ENCODE measurements around the gene DPH7.
"Not testable (repeated sequence)": the region's sequence is repeated elsewhere in the genome, so short reads cannot be mapped to it uniquely, and the experiment has no call there.

The DPH7 gene

DNA sequence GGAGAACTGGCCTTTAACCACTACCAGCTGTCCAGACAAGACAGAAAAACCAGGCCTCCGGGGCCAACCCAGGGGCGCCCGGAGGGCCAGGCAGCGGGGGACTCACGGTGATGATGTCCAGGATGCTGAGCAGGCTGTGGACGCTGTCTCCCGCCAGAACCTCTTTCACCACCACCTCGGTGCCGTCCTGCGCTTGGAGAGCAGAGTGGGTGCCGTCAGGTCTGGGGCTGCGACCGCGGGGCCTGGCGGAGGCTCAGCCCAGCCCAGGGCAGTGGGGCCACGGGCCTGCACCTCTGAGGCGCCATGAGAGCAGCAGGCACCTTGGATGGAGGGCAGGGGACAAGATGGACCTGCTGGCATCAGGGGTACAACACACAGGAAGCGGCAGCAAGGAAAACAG lies 38.2 kb downstream of the DPH7 start:
- no peaks in the 10 kb centered on the region for H3K79me2 ChIP-seq (ENCODE audit: insufficient read depth, low read length)
- TF ChIP-seq, protein P1, sequence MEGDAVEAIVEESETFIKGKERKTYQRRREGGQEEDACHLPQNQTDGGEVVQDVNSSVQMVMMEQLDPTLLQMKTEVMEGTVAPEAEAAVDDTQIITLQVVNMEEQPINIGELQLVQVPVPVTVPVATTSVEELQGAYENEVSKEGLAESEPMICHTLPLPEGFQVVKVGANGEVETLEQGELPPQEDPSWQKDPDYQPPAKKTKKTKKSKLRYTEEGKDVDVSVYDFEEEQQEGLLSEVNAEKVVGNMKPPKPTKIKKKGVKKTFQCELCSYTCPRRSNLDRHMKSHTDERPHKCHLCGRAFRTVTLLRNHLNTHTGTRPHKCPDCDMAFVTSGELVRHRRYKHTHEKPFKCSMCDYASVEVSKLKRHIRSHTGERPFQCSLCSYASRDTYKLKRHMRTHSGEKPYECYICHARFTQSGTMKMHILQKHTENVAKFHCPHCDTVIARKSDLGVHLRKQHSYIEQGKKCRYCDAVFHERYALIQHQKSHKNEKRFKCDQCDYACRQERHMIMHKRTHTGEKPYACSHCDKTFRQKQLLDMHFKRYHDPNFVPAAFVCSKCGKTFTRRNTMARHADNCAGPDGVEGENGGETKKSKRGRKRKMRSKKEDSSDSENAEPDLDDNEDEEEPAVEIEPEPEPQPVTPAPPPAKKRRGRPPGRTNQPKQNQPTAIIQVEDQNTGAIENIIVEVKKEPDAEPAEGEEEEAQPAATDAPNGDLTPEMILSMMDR (IDR thresholded peaks at IDR 0.05; ENCODE audit: borderline replicate concordance, extremely low read depth, low read length, poor library complexity, severe bottlenecking), result no peak
- no peak overlapping the region for H3K9ac ChIP-seq (ENCODE audit: low read depth, low read length)
- H3K9me3 ChIP-seq (ENCODE audit: insufficient read depth, low read length, severe bottlenecking), result no peaks in the 10 kb centered on the region
- H3K27me3 ChIP-seq (ENCODE audit: insufficient read depth, low read length, poor library complexity), result no peaks in the 10 kb centered on the region
- DNase-seq, result no peak
- H3K27ac ChIP-seq (ENCODE audit: low read length), result no peak overlapping the region
- peaks cover 12% of the 10 kb centered on the region for H3K4me1 ChIP-seq (ENCODE audit: insufficient read depth, low read length)
- no peaks in the 10 kb centered on the region; the same call in 1 of the 2 replicates for H4K20me1 ChIP-seq (ENCODE audit: insufficient read depth, low read length)
- H3K4me3 ChIP-seq (ENCODE audit: low read depth in 1 of 2, low read length in 2 of 2), result no peak overlapping the region
- no peaks in the 10 kb centered on the region for H3K36me3 ChIP-seq (ENCODE audit: insufficient read depth, low read length)
- H2AFZ ChIP-seq (ENCODE audit: low read depth, low read length), result no peak overlapping the region
- no peak overlapping the region for H3K4me2 ChIP-seq (ENCODE audit: insufficient read depth, low read length)
- ATAC-seq (ENCODE audit: insufficient read depth, low read depth), result no peak

DNA sequence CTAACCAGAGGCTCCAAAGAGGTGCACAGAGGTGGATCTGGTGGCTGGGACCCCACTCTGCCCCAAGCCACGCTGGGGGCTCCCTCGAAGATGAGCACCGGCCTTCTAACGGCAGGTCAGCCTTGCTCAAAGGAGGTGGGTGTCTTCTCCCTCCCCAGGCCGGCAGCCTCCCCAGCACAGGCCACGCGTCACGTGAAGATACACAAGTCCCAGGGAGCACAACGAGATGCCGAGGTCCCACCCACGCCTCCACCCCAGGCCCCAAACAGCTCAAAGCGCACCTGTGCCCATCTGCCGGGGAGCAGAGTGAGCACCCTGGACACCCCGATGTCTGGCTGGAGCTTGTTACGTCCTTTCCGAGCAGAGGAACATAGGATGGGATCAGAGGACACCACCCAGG lies 40.7 kb downstream of the DPH7 start:
- Histone ChIP-seq H2AFZ (ENCODE audit: low read depth, low read length) (no peak overlapping the region), H3K27me3 (ENCODE audit: insufficient read depth, low read length, poor library complexity) (no peaks in the 10 kb centered on the region), H3K4me1 (ENCODE audit: insufficient read depth, low read length) (peaks cover 12% of the 10 kb centered on the region), H3K9ac (ENCODE audit: low read depth, low read length) (no peak overlapping the region), H3K27ac (ENCODE audit: low read length) (no peak overlapping the region), H3K79me2 (ENCODE audit: insufficient read depth, low read length) (no peaks in the 10 kb centered on the region), H3K9me3 (ENCODE audit: insufficient read depth, low read length, severe bottlenecking) (no peaks in the 10 kb centered on the region), H3K4me2 (ENCODE audit: insufficient read depth, low read length) (no peak overlapping the region), H3K36me3 (ENCODE audit: insufficient read depth, low read length) (no peaks in the 10 kb centered on the region), H3K4me3 (ENCODE audit: low read depth in 1 of 2, low read length in 2 of 2) (no peak overlapping the region), H4K20me1 (ENCODE audit: insufficient read depth, low read length) (peaks cover 6% of the 10 kb centered on the region)
- TF ChIP-seq, protein P1 (IDR thresholded peaks at IDR 0.05; ENCODE audit: borderline replicate concordance, extremely low read depth, low read length, poor library complexity, severe bottlenecking), result no peak
- TF ChIP-seq EZH2 (IDR thresholded peaks at IDR 0.05; ENCODE audit: borderline replicate concordance, low read depth, low read length, severe bottlenecking), result no peak
- no peak for ATAC-seq (ENCODE audit: insufficient read depth, low read depth)
- no peak for DNase-seq

DNA sequence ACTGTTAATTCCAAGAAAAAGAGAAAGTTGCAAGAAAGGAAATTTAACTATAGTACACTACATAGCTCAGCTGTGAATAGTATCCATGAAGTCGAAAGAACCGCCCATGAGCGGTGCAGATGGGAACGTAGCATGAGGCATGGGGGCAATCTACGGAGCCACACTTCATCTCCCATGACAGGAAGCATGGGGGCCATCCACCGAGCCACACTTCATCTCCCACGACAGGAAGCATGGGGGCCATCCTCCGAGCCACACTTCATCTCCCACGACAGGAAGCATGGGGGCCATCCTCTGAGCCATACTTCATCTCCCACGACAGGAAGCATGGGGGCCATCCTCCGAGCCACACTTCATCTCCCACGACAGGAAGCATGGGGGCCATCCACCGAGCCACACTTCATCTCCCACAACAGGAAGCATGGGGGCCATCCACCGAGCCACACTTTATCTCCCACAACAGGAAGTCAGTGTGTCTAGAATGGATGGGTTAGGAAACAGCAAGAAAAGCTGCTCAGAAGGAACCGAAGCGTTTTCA lies 42.1 kb downstream of the DPH7 start:
- H3K27me3 ChIP-seq (ENCODE audit: insufficient read depth, low read length, poor library complexity); H3K36me3 ChIP-seq (ENCODE audit: insufficient read depth, low read length); H3K9ac ChIP-seq (ENCODE audit: low read depth, low read length); H3K79me2 ChIP-seq (ENCODE audit: insufficient read depth, low read length); H4K20me1 ChIP-seq (ENCODE audit: insufficient read depth, low read length); H3K4me3 ChIP-seq (ENCODE audit: low read depth in 1 of 2, low read length in 2 of 2); H3K9me3 ChIP-seq (ENCODE audit: insufficient read depth, low read length, severe bottlenecking); H2AFZ ChIP-seq (ENCODE audit: low read depth, low read length); H3K4me2 ChIP-seq (ENCODE audit: insufficient read depth, low read length): not testable (repeated sequence)
- Histone ChIP-seq H3K27ac (ENCODE audit: low read length) (peak overlapping the region; percentile 63), H3K4me1 (ENCODE audit: insufficient read depth, low read length) (peaks cover 12% of the 10 kb centered on the region)
- ATAC-seq (ENCODE audit: insufficient read depth, low read depth), result peak; percentile 58; the same call in 2 of the 3 replicates
- DNase-seq, result peak; percentile 52

DNA sequence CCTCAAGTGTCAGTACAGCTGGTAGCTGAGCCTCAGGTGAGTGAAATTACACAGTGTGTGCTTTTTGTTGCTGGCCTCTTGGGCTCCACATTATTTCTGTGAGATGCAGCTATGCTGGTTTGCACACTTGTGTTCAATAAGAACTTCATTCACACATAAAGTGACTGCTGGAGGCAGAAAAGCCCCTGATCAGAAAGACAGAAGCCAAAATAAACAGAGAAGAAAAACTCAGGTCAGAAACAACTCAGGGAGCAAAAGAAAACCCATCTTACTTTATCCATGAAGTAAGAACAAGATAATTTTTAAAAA lies 43.7 kb downstream of the DPH7 start:
- H3K4me1 ChIP-seq (ENCODE audit: insufficient read depth, low read length), result peaks cover 12% of the 10 kb centered on the region
- H3K27me3 ChIP-seq (ENCODE audit: insufficient read depth, low read length, poor library complexity), result no peaks in the 10 kb centered on the region
- TF ChIP-seq, protein P1 (IDR thresholded peaks at IDR 0.05; ENCODE audit: borderline replicate concordance, extremely low read depth, low read length, poor library complexity, severe bottlenecking), result no peak
- TF ChIP-seq EZH2 (IDR thresholded peaks at IDR 0.05; ENCODE audit: borderline replicate concordance, low read depth, low read length, severe bottlenecking), result no peak
- no peaks in the 10 kb centered on the region for H3K79me2 ChIP-seq (ENCODE audit: insufficient read depth, low read length)
- no peak overlapping the region for H3K27ac ChIP-seq (ENCODE audit: low read length)
- H3K9me3 ChIP-seq (ENCODE audit: insufficient read depth, low read length, severe bottlenecking), result no peaks in the 10 kb centered on the region
- peaks cover 6% of the 10 kb centered on the region for H4K20me1 ChIP-seq (ENCODE audit: insufficient read depth, low read length)
- ATAC-seq (ENCODE audit: insufficient read depth, low read depth) (no peak), DNase-seq (no peak)
- H3K36me3 ChIP-seq (ENCODE audit: insufficient read depth, low read length), result no peaks in the 10 kb centered on the region
- H3K4me3 ChIP-seq (ENCODE audit: low read depth in 1 of 2, low read length in 2 of 2), result no peak overlapping the region
- no peak overlapping the region for H2AFZ ChIP-seq (ENCODE audit: low read depth, low read length)
- no peak overlapping the region for H3K9ac ChIP-seq (ENCODE audit: low read depth, low read length)
- no peak overlapping the region for H3K4me2 ChIP-seq (ENCODE audit: insufficient read depth, low read length)

All from DND-41 (cell line).